IMR-90 (cell line): ENCODE measurements around the gene IL20. TPM values are rescaled to one million over a fixed set of nuclear protein-coding genes. Genes with fewer than 3 reads are reported as not detected.

Source experiments
- ATAC-seq: fragments of 200-7000 bp; cut with Tn5 transposase; 2 replicates; pipeline ENCODE4 v1.9.1; 2020; ENCODE audit warnings: low read depth, mild to moderate bottlenecking, moderate library complexity
- BruUV-seq: library from RNA; stranded (reverse); fragments of 400-500 nt; replicated peaks from 2 replicates; lab custom pipeline; 2021; lab: Mats Ljungman, UMichigan
- CTCF ChIA-PET: fragments of 300-600 bp; formaldehyde crosslinking; extraction: SDS; loops from one replicate; lab custom pipeline; 2021; ENCODE audit warnings: antibody characterized with exemption; lab: Yijun Ruan, JAX
- POLR2A ChIA-PET: fragments of 300-600 bp; sonication (Branson Sonifier 250); formaldehyde crosslinking; loops from one replicate; lab custom pipeline; 2022; ENCODE audit warnings: antibody characterized with exemption; ENCODE audit not compliant: unreplicated experiment; lab: Charles Lee
- DNase-seq: peaks from one replicate; pipeline ENCODE4 v3.0.0; 2013
- H2AFZ ChIP-seq: replicated peaks from 2 replicates; pipeline ENCODE3; 2013; ENCODE audit warnings: low read length, mild to moderate bottlenecking; ENCODE audit not compliant: poor library complexity
- H2AK5ac ChIP-seq: 2 replicates; pipeline ENCODE4 v1.6.1; 2013; ENCODE audit warnings: low read depth, low read length, inconsistent platforms
- H2AK9ac ChIP-seq: replicated peaks from 2 replicates; pipeline ENCODE3; 2013; ENCODE audit warnings: mild to moderate bottlenecking, low read depth, low read length, moderate library complexity; ENCODE audit not compliant: poor library complexity
- H2BK120ac ChIP-seq: 2 replicates; pipeline ENCODE4 v1.6.1; 2013; ENCODE audit warnings: low read depth, low read length, inconsistent platforms
- H2BK15ac ChIP-seq: 3 replicates; pipeline ENCODE4 v1.6.1; 2013; ENCODE audit warnings: low read depth, low read length, inconsistent platforms
- H2BK20ac ChIP-seq: 2 replicates; pipeline ENCODE4 v1.6.1; 2013; ENCODE audit warnings: low read depth, mild to moderate bottlenecking, inconsistent platforms, low read length, moderate library complexity
- H2BK5ac ChIP-seq: 2 replicates; pipeline ENCODE4 v1.6.1; 2013; ENCODE audit warnings: mild to moderate bottlenecking, low read depth, low read length, inconsistent platforms; ENCODE audit not compliant: poor library complexity, severe bottlenecking
- H3K14ac ChIP-seq: replicated peaks from 2 replicates; pipeline ENCODE4 v1.6.1; 2013; ENCODE audit warnings: low read depth, low read length, inconsistent platforms
- H3K18ac ChIP-seq: 2 replicates; pipeline ENCODE4 v1.6.1; 2013; ENCODE audit warnings: low read depth, low read length, control low read depth
- H3K23ac ChIP-seq: 2 replicates; pipeline ENCODE4 v1.6.1; 2013; ENCODE audit warnings: low read depth, low read length, inconsistent platforms
- H3K27ac ChIP-seq: 2 replicates; pipeline ENCODE4 v1.5.1; 2013; ENCODE audit warnings: mild to moderate bottlenecking, control low read depth, low read length; ENCODE audit not compliant: insufficient read depth
- H3K27me3 ChIP-seq: 2 replicates; pipeline ENCODE4 v1.6.1; 2013; ENCODE audit warnings: low read length; ENCODE audit not compliant: control insufficient read depth, insufficient read depth
- H3K36me3 ChIP-seq: 2 replicates; pipeline ENCODE4 v1.6.1; 2013; ENCODE audit warnings: low read length, mixed read lengths; ENCODE audit not compliant: control insufficient read depth, insufficient read depth
- H3K4ac ChIP-seq: 2 replicates; pipeline ENCODE4 v1.6.1; 2013; ENCODE audit warnings: low read depth, low read length, inconsistent platforms
- H3K4me1 ChIP-seq: 2 replicates; pipeline ENCODE4 v1.6.1; 2013; ENCODE audit warnings: low read length, mixed read lengths; ENCODE audit not compliant: control insufficient read depth, insufficient read depth
- H3K4me2 ChIP-seq: 2 replicates; pipeline ENCODE4 v1.6.1; 2013; ENCODE audit warnings: low read depth, mild to moderate bottlenecking, control low read depth, low read length, moderate library complexity
- H3K4me3 ChIP-seq: 2 replicates; pipeline ENCODE4 v1.5.1; 2013; ENCODE audit warnings: low read depth, mild to moderate bottlenecking, control low read depth, low read length, moderate library complexity; ENCODE audit not compliant: insufficient read depth
- H3K56ac ChIP-seq: 2 replicates; pipeline ENCODE4 v1.6.1; 2013; ENCODE audit warnings: low read length, inconsistent platforms; ENCODE audit not compliant: insufficient read depth; ENCODE audit errors: extremely low read depth
- H3K79me1 ChIP-seq, 2 experiments: 2 replicates each; pipeline ENCODE4 v1.6.1; 2013; ENCODE audit warnings: low read length in 2 of 2, inconsistent platforms in 1 of 2, low read depth in 1 of 2
- H3K9ac ChIP-seq: 2 replicates; pipeline ENCODE4 v1.6.1; 2013; ENCODE audit warnings: low read depth, low read length, control low read depth
- H3K9me1 ChIP-seq: 2 replicates; pipeline ENCODE4 v1.6.1; 2013; ENCODE audit warnings: low read length, inconsistent platforms; ENCODE audit not compliant: insufficient read depth
- H3K9me3 ChIP-seq: 2 replicates; pipeline ENCODE4 v1.6.1; 2013; ENCODE audit warnings: low read length; ENCODE audit not compliant: control insufficient read depth, insufficient read depth
- H4K20me1 ChIP-seq: 2 replicates; pipeline ENCODE4 v1.6.1; 2013; ENCODE audit warnings: low read length, inconsistent platforms; ENCODE audit not compliant: insufficient read depth
- H4K5ac ChIP-seq: 2 replicates; pipeline ENCODE4 v1.6.1; 2013; ENCODE audit warnings: mild to moderate bottlenecking, low read depth, low read length, control low read depth
- H4K8ac ChIP-seq, 2 experiments: 2 replicates each; pipeline ENCODE4 v1.6.1; 2013; ENCODE audit warnings: low read depth in 2 of 2, low read length in 2 of 2, control low read depth in 1 of 2, inconsistent platforms in 1 of 2
- H4K91ac ChIP-seq: 2 replicates; pipeline ENCODE4 v1.6.1; 2013; ENCODE audit warnings: low read depth, low read length, inconsistent platforms; ENCODE audit not compliant: insufficient read depth
- CTCF ChIP-seq: conservative IDR thresholded peaks from 2 replicates; pipeline ENCODE4 v1.5.1; 2012; ENCODE audit warnings: mild to moderate bottlenecking, low read depth, low read length, improper control_type of control experiment
- NFE2L2 ChIP-seq: fragments of 150-350 bp; IDR thresholded peaks from 2 replicates; pipeline ENCODE4 v1.6.1; 2016; ENCODE audit warnings: low read depth, mild to moderate bottlenecking, low read length
- RAD21 ChIP-seq: IDR thresholded peaks from 2 replicates; pipeline ENCODE4 v1.6.1; 2012; ENCODE audit warnings: low read length, improper control_type of control experiment
- SMC3 ChIP-seq: fragments of 150-350 bp; IDR thresholded peaks from 2 replicates; pipeline ENCODE4 v1.6.1; 2016; ENCODE audit warnings: low read depth, mild to moderate bottlenecking, antibody characterized with exemption, low read length, moderate library complexity
- WGBS, 2 experiments: methylation state at CpG; one replicate each; pipeline versions ENCODE4 v1.1.5 to v1.1.7; 2013; ENCODE audit warnings: missing lambda C conversion rate in 2 of 2; ENCODE audit not compliant: insufficient read length in 1 of 2; ENCODE audit errors: extremely low coverage in 2 of 2; 5-methylcytosine and 5-hydroxymethylcytosine counted together
- dilution Hi-C: fragments of 300-500 bp; cut with HindIII; formaldehyde crosslinking; loops from one replicate; pipeline ENCODE4 v1.14.3; 2018; ENCODE audit warnings: low sequenced_read_pairs; ENCODE audit not compliant: unreplicated experiment
- in situ Hi-C: fragments of 300-500 bp; cut with MboI; formaldehyde crosslinking; loops from 3 replicates; pipeline ENCODE4 v1.14.3; 2019; ENCODE audit warnings: low sequenced_read_pairs, inconsistent platforms, mixed read lengths
- intact Hi-C: fragments of 100-400 bp; cut with micrococcal nuclease; formaldehyde crosslinking; loops from 2 replicates; pipeline ENCODE4 v1.10.0; 2022
- polyA plus RNA-seq, 3 experiments: library from polyadenylated mRNA; depleted of rRNA; stranded (reverse); fragments of >200 nt; gene quantifications; 2 replicates each; pipeline ENCODE4 v1.2.3, GENCODE V29; 2012; ENCODE audit warnings: low replicate concordance in 1 of 3
- total RNA-seq: library from RNA; depleted of rRNA; stranded (reverse); fragments of >200 nt; gene quantifications from 2 replicates; pipeline ENCODE4 v1.2.3, GENCODE V29; 2012

IL20 gene
- total and polyA plus RNA-seq, 2 of the 4 experiments (the other 2 are of a cell fraction): not detected

DNA sequence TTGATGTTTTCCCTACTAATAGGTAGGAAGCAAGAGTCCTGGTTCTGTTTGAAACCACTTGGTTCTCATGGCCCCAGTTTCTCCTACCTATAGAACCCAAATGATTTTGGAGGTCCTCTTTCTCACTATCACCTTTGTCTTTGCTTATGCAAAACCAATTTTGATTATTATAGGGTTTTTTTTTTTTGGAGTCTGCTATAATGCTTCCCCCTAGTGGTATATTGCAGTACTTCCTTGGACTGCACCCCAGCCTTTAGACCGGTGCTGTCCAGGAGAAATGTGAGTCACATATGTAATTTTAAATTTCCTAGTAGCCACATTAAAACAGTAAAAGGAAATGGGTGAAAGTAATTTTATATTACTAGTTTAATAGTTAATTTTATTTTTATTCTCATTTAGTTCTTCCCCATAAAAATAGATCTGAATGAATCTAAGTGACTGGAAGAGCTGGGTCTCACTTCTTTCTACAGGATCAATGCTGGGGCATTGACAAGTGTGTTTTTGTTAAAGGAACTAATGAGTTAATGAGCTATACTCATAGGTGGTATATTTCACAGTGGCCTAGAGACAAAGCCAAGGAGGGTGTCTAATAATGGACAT is 45.7 kb downstream of the IL20 start:
- Histone ChIP-seq H3K4ac (no peak overlapping the region), H3K9me3 (no peaks in the 10 kb centered on the region), H3K27me3 (peaks cover 31% of the 10 kb centered on the region), H2BK5ac (no peak overlapping the region), H4K8ac (no peak overlapping the region), H3K56ac (no peak overlapping the region), H3K4me1 (peaks cover 3% of the 10 kb centered on the region), H2BK20ac (no peak overlapping the region), H3K4me3 (no peak overlapping the region), H2BK15ac (no peak overlapping the region), H3K79me1 (peaks cover 0 to 4% of the 10 kb centered on the region in 2 experiments; a peak in 1 of 4 replicates), H3K9ac (no peak overlapping the region), H3K14ac (no peak overlapping the region), H3K27ac (no peak overlapping the region), H3K23ac (no peak overlapping the region), H3K9me1 (peaks cover 7% of the 10 kb centered on the region; the same call in 1 of the 2 replicates), H4K5ac (no peak overlapping the region), H4K91ac (no peak overlapping the region), H2AK5ac (no peak overlapping the region), H2AFZ (no peak overlapping the region), H3K4me2 (no peak overlapping the region), H2BK120ac (no peak overlapping the region; the same call in 1 of the 2 replicates), H4K20me1 (no peaks in the 10 kb centered on the region), H3K18ac (no peak overlapping the region), H3K36me3 (no peaks in the 10 kb centered on the region), H2AK9ac (no peak overlapping the region)
- intact Hi-C loops: loop anchor here (1.0 to 10.0 kb wide), 6 partner anchors 46 to 494 kb away; partner anchors contain the start of gene IL20
- peak; percentile 77 for TF ChIP-seq RAD21
- TF ChIP-seq NFE2L2: no peak
- TF ChIP-seq CTCF: peak; percentile 90
- peak; percentile 85 for TF ChIP-seq SMC3
- BruUV-seq: no TSS peak
- ChIA-PET CTCF (interaction anchor here (0.8 to 2.7 kb wide), 6 partner anchors 16 to 280 kb away, joined by 3 to 39 read pairs (median 8); partner anchors contain the start of gene IL20), POLR2A (no interaction called here)
- in situ Hi-C loops: loop anchor here (5.0 to 10.0 kb wide), 4 partner anchors 104 to 426 kb away; partner anchors contain the start of gene EIF2D
- ATAC-seq (peak; percentile 65), DNase-seq (peak; percentile 78)
- dilution Hi-C loops: no loop called here
- no CpG with 5 or more reads among the region's 1 CpG for WGBS, 2 experiments
